ENCODE measurements around the gene EMP1.

- TF ChIP-seq CTCF (IDR thresholded peaks at IDR 0.05) = no peak
- TF ChIP-seq POLR2A (IDR thresholded peaks at IDR 0.05) = no peak
These were observed 46.4 kb downstream of the EMP1 start for GRCh38 chr12:13242936-13243335.
